ENCODE data around the gene NLGN4X. TPM values are rescaled to one million over a fixed set of nuclear protein-coding genes. Genes with fewer than 3 reads are reported as not detected.

The NLGN4X gene
- total RNA-seq: 4.2 TPM
- long read RNA-seq, partial matches to known transcripts: 0 of 3 reads
- long read RNA-seq, other reads (novel, unspliced or antisense): 3 of 3 reads

DNA sequence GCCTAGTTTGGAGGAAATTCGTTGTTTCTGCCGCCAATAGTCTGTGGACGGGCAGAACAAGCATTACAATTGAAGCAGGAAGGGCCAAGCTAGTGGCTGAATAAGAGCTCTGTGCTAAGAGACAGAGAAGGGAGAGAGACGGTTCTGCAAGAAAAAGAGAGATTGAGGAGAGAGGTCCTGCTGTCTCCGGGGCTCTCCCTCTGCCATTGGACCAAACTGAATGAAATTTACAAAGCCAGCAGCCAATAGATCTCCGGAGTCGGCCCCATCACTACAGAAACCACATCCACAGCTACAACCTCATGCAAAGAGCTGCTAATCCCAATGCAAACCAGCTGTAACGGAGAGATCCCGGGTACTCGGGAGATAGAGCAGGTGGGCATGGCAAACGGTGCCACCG, at the start of gene NLGN4X:
Gene NLGN4X, minus strand, starts transcription at position 148 of the 400 bp plus-strand sequence. CDS start 77,401 bp downstream, outside the sequence.
- no peaks in the 10 kb centered on the region for H3K4me1 ChIP-seq
- H3K36me3 ChIP-seq: no peaks in the 10 kb centered on the region
- H3K4me3 ChIP-seq: peak within 1 kb of the TSS; percentile 30
- no peaks in the 10 kb centered on the region for H3K9me3 ChIP-seq
- DNase-seq: no peak
- intact Hi-C loops (cut with DNase I): no loop called here
- TF ChIP-seq, protein P1, sequence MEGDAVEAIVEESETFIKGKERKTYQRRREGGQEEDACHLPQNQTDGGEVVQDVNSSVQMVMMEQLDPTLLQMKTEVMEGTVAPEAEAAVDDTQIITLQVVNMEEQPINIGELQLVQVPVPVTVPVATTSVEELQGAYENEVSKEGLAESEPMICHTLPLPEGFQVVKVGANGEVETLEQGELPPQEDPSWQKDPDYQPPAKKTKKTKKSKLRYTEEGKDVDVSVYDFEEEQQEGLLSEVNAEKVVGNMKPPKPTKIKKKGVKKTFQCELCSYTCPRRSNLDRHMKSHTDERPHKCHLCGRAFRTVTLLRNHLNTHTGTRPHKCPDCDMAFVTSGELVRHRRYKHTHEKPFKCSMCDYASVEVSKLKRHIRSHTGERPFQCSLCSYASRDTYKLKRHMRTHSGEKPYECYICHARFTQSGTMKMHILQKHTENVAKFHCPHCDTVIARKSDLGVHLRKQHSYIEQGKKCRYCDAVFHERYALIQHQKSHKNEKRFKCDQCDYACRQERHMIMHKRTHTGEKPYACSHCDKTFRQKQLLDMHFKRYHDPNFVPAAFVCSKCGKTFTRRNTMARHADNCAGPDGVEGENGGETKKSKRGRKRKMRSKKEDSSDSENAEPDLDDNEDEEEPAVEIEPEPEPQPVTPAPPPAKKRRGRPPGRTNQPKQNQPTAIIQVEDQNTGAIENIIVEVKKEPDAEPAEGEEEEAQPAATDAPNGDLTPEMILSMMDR (IDR thresholded peaks at IDR 0.05): no peak
- no peak for ATAC-seq
- H3K27me3 ChIP-seq: no peaks in the 10 kb centered on the region
- H3K27ac ChIP-seq: no peak within 1 kb of the TSS

DNA sequence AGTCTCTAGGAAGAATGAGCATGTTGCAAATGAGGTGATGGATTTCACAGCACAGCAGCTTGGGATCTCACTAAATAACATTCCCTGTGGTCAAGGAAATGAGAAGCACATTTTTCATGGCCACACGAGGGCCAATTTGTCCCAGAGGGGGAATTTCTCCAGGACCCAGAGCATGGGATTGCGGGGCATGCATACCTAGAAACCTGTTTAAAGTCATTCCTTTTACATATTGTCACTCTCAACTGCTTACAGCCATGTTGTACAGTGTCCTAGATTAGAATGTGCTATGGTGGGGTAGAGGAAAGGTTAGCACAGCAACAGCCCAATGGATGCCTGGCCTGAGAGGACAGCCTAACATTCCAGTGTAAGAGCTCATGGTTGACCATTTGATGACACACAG, 37.4 kb upstream of the NLGN4X start:
- H3K9me3 ChIP-seq: no peaks in the 10 kb centered on the region
- intact Hi-C loops (cut with DNase I): no loop called here
- H3K36me3 ChIP-seq: no peaks in the 10 kb centered on the region
- TF ChIP-seq, protein P1 (IDR thresholded peaks at IDR 0.05): no peak
- no peak overlapping the region for H3K27ac ChIP-seq
- no peaks in the 10 kb centered on the region for H3K4me1 ChIP-seq
- H3K27me3 ChIP-seq: no peaks in the 10 kb centered on the region
- no peak for DNase-seq
- ATAC-seq: no peak
- no peak overlapping the region for H3K4me3 ChIP-seq

DNA sequence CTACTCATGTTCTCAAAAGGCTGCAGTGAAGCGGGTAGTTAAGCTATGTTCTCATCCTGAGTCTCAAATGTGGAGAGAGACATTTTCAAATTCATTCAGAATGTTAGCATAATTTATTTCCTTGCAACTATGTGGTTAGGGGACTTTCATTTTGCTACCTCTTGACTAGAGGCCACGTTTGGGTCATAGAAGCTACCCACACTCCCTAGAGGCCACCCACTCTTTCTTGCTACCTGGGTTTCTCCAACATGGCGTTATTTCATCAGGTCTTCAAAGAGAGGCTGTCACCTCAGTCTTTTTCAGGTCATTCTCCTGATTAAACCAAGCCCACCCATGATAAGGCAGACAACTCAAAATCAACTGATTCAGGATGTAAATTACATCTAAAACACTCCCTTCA, 34.3 kb upstream of the NLGN4X start:
- Histone ChIP-seq H3K27ac (no peak overlapping the region), H3K4me1 (no peaks in the 10 kb centered on the region), H3K36me3 (no peaks in the 10 kb centered on the region), H3K9me3 (no peaks in the 10 kb centered on the region), H3K27me3 (no peaks in the 10 kb centered on the region), H3K4me3 (no peak overlapping the region)
- intact Hi-C loops (cut with DNase I): no loop called here
- DNase-seq (no peak), ATAC-seq (no peak)
- TF ChIP-seq, protein P1 (IDR thresholded peaks at IDR 0.05): no peak

DNA sequence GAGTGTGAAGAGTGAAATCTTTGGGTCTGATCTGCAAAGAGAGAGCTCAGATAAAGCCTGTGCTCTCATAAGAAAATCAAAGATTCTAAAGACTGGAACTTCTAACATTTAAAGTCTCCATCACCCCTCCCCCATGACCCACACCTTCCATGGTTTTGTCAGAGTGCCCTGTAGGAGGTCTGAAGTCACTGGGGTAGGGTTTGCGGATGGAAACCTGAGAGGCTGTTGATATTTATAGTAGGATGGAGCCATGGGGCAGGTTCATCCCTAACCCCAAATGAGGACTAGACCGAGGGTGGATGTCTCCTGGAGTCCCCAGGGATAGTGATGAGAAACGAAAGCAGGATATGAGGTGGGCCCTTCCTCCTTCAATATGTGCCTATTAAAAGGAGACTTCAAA, 28.4 kb upstream of the NLGN4X start:
- Histone ChIP-seq H3K27ac (no peak overlapping the region), H3K27me3 (no peaks in the 10 kb centered on the region), H3K9me3 (no peaks in the 10 kb centered on the region), H3K36me3 (no peaks in the 10 kb centered on the region), H3K4me3 (no peak overlapping the region), H3K4me1 (no peaks in the 10 kb centered on the region)
- DNase-seq: no peak
- ATAC-seq: no peak
- intact Hi-C loops (cut with DNase I): no loop called here
- TF ChIP-seq, protein P1 (IDR thresholded peaks at IDR 0.05): no peak

DNA sequence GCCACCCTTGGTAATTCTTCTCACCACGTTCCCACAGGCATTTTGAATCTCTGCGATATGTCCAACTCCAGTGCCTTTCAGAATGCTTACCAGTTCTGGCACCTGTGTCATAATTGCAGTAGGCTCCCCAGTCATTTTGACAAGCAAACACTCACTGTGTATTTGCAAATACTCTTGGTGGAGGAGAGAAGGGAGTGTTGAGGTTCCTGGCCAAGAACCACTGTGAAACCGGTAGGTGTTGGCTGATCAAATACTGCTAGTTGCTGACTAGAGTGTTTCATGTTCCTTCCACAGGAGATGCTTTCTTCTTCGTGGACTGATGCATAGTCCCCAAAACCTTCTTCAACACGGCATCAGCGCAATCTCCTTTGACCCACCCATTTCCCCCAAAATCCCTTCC, 16.0 kb upstream of the NLGN4X start:
- DNase-seq: no peak
- no peak overlapping the region for H3K27ac ChIP-seq
- H3K4me1 ChIP-seq: no peaks in the 10 kb centered on the region
- H3K36me3 ChIP-seq: no peaks in the 10 kb centered on the region
- H3K9me3 ChIP-seq: no peaks in the 10 kb centered on the region
- peak; percentile 92 for ATAC-seq
- no peak overlapping the region for H3K4me3 ChIP-seq
- intact Hi-C loops (cut with DNase I): no loop called here
- TF ChIP-seq, protein P1 (IDR thresholded peaks at IDR 0.05): no peak
- no peaks in the 10 kb centered on the region for H3K27me3 ChIP-seq

DNA sequence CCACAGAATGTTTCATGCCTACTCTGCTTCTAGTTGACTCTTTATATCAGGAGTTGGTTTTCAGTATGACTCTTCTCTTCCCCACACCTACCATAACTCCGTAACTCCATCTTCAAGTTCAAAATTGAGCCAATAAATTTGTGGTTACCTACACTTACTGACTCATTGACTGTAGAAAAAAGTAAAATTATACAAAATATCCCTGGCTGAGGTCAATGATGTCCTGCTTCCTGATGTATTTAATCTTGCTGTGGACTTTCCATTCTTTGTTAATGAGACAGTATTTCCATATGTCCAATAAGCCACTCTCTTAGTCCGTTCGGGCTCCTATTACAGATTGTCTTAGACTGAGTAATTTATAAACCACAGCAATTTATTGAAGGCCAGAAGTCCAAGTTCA, 9.9 kb upstream of the NLGN4X start:
- no peak overlapping the region for H3K27ac ChIP-seq
- ATAC-seq (no peak), DNase-seq (no peak)
- no peaks in the 10 kb centered on the region for H3K9me3 ChIP-seq
- H3K4me1 ChIP-seq: no peaks in the 10 kb centered on the region
- intact Hi-C loops (cut with DNase I): no loop called here
- no peaks in the 10 kb centered on the region for H3K36me3 ChIP-seq
- H3K4me3 ChIP-seq: no peak overlapping the region
- H3K27me3 ChIP-seq: no peaks in the 10 kb centered on the region
- TF ChIP-seq, protein P1 (IDR thresholded peaks at IDR 0.05): no peak
